ENCODE results near the gene TMEM62. TPM values are rescaled to one million over a fixed set of nuclear protein-coding genes. Genes with fewer than 3 reads are reported as not detected.

Gene TMEM62
- total RNA-seq, 6 experiments from 2014 or later: 7.6 to 17.1 (median 9.6) TPM

GRCh38 chr15:43198992-43199391 lies 65.6 kb downstream of the TMEM62 start:
- H3K4me3 ChIP-seq: no peak overlapping the region
- H3K27ac ChIP-seq: no peak overlapping the region
- WGBS (ENCODE audit: insufficient coverage, low coverage, low lambda C conversion rate, missing lambda C conversion rate): 80% methylated on average over 1 of the region's 3 CpGs
- H3K36me3 ChIP-seq: peaks cover 0 to 28% (median 5%) of the 10 kb centered on the region in 4 donors
- intact Hi-C loops (cut with DNase I): no loop called here
- no peak for DNase-seq
- no peaks in the 10 kb centered on the region for H3K27me3 ChIP-seq
- TF ChIP-seq, protein P1, sequence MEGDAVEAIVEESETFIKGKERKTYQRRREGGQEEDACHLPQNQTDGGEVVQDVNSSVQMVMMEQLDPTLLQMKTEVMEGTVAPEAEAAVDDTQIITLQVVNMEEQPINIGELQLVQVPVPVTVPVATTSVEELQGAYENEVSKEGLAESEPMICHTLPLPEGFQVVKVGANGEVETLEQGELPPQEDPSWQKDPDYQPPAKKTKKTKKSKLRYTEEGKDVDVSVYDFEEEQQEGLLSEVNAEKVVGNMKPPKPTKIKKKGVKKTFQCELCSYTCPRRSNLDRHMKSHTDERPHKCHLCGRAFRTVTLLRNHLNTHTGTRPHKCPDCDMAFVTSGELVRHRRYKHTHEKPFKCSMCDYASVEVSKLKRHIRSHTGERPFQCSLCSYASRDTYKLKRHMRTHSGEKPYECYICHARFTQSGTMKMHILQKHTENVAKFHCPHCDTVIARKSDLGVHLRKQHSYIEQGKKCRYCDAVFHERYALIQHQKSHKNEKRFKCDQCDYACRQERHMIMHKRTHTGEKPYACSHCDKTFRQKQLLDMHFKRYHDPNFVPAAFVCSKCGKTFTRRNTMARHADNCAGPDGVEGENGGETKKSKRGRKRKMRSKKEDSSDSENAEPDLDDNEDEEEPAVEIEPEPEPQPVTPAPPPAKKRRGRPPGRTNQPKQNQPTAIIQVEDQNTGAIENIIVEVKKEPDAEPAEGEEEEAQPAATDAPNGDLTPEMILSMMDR (IDR thresholded peaks at IDR 0.05): no peak
- TF ChIP-seq POLR2A (IDR thresholded peaks at IDR 0.05): no peak
- no peaks in the 10 kb centered on the region for H3K4me1 ChIP-seq
- H3K9me3 ChIP-seq: no peaks in the 10 kb centered on the region
- no peak for ATAC-seq

- TF ChIP-seq, protein P1 (IDR thresholded peaks at IDR 0.05): no peak
- TF ChIP-seq POLR2A (IDR thresholded peaks at IDR 0.05): no peak
- H3K9me3 ChIP-seq: no peaks in the 10 kb centered on the region
- no peaks in the 10 kb centered on the region for H3K4me1 ChIP-seq
- intact Hi-C loops (cut with DNase I): no loop called here
- WGBS (ENCODE audit: insufficient coverage, low coverage, low lambda C conversion rate, missing lambda C conversion rate): 71% methylated on average over 3 of the region's 3 CpGs
- DNase-seq (no peak), ATAC-seq (no peak)
- peaks cover 0 to 18% (median 2%) of the 10 kb centered on the region in 4 donors for H3K36me3 ChIP-seq
- H3K4me3 ChIP-seq: no peak overlapping the region
- no peaks in the 10 kb centered on the region for H3K27me3 ChIP-seq
- no peak overlapping the region for H3K27ac ChIP-seq
Observed at GRCh38 chr15:43199945-43200488, 66.6 kb downstream of the TMEM62 start.

- intact Hi-C loops (cut with DNase I): no loop called here
- WGBS (ENCODE audit: insufficient coverage, low coverage, low lambda C conversion rate, missing lambda C conversion rate): 28% methylated on average over 8 of the region's 8 CpGs
- ATAC-seq: peak; percentile 58 to 80 (median 73)
- no peaks in the 10 kb centered on the region for H3K27me3 ChIP-seq
- TF ChIP-seq POLR2A (IDR thresholded peaks at IDR 0.05): no peak
- TF ChIP-seq, protein P1 (IDR thresholded peaks at IDR 0.05): peak; percentile 48 to 67 (median 60)
- no peaks in the 10 kb centered on the region for H3K4me1 ChIP-seq
- no peak overlapping the region for H3K27ac ChIP-seq
- H3K9me3 ChIP-seq: no peaks in the 10 kb centered on the region
- no peaks in the 10 kb centered on the region for H3K36me3 ChIP-seq
- DNase-seq: peak in 1 of 3 donors; percentile 54
- no peak overlapping the region for H3K4me3 ChIP-seq
Observed at GRCh38 chr15:43204016-43204901, 70.9 kb downstream of the TMEM62 start.

DNA sequence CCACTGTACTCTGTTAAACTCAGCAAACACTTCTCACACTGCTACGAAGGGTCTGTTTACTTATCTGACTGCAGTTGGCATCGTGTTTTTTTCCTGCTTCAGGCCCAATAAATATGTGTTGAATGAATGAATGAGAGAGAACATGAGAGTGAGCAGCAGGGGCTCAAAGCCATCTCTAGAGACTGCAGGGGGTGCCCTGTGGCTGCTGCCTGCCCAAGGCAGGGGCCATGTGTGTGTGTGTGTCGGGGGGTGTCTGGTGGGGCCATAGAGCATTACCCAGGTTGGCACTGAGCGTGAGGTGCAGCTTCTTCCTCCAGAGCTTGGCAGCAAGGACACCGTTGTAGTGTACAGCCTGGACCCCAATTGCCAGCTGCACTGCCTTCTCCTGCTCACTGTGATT lies 72.7 kb downstream of the TMEM62 start:
- Histone ChIP-seq H3K4me3 (no peak overlapping the region), H3K27ac (no peak overlapping the region), H3K9me3 (no peaks in the 10 kb centered on the region), H3K4me1 (no peaks in the 10 kb centered on the region), H3K27me3 (no peaks in the 10 kb centered on the region), H3K36me3 (no peaks in the 10 kb centered on the region)
- intact Hi-C loops (cut with DNase I): no loop called here
- ATAC-seq (no peak), DNase-seq (no peak)
- TF ChIP-seq, protein P1 (IDR thresholded peaks at IDR 0.05): no peak
- no peak for TF ChIP-seq POLR2A (IDR thresholded peaks at IDR 0.05)
- 36% methylated on average over 4 of the region's 5 CpGs for WGBS (ENCODE audit: insufficient coverage, low coverage, low lambda C conversion rate, missing lambda C conversion rate)

Measured in right lobe of liver (tissue), 6 donors.